Measurements from ENCODE around the gene MLIP. TPM values are rescaled to one million over a fixed set of nuclear protein-coding genes. Genes with fewer than 3 reads are reported as not detected.

The MLIP gene
- total and polyA plus RNA-seq, 2 donors from 2014 or later = 1.7 to 2.4 TPM

- intact Hi-C loops (cut with DNase I) = no loop called here
- Histone ChIP-seq H3K36me3 (ENCODE audit: control insufficient read depth in 2 of 3, insufficient read depth in 3 of 3, low read length in 3 of 3) (no peaks in the 10 kb centered on the region), H3K9ac (ENCODE audit: low read length in 3 of 3) (no peak overlapping the region), H3K4me1 (ENCODE audit: control insufficient read depth in 2 of 3, insufficient read depth in 2 of 3, low read depth in 1 of 3, low read length in 3 of 3) (no peaks in the 10 kb centered on the region), H3K27ac (ENCODE audit: low read depth in 2 of 2, low read length in 2 of 2) (no peak overlapping the region), H3K9me3 (ENCODE audit: control insufficient read depth in 2 of 3, insufficient read depth in 1 of 3, low read length in 3 of 3) (no peaks in the 10 kb centered on the region), H3K4me3 (ENCODE audit: low read length in 3 of 3) (no peak overlapping the region), H3K27me3 (ENCODE audit: control insufficient read depth, insufficient read depth, low read length) (no peaks in the 10 kb centered on the region)
- no peak for DNase-seq
- TF ChIP-seq, protein P1, sequence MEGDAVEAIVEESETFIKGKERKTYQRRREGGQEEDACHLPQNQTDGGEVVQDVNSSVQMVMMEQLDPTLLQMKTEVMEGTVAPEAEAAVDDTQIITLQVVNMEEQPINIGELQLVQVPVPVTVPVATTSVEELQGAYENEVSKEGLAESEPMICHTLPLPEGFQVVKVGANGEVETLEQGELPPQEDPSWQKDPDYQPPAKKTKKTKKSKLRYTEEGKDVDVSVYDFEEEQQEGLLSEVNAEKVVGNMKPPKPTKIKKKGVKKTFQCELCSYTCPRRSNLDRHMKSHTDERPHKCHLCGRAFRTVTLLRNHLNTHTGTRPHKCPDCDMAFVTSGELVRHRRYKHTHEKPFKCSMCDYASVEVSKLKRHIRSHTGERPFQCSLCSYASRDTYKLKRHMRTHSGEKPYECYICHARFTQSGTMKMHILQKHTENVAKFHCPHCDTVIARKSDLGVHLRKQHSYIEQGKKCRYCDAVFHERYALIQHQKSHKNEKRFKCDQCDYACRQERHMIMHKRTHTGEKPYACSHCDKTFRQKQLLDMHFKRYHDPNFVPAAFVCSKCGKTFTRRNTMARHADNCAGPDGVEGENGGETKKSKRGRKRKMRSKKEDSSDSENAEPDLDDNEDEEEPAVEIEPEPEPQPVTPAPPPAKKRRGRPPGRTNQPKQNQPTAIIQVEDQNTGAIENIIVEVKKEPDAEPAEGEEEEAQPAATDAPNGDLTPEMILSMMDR (IDR thresholded peaks at IDR 0.05; ENCODE audit: borderline replicate concordance, extremely low read depth, insufficient read depth) = no peak
- FAIRE-seq = no peak
These were observed 14.2 kb downstream of the MLIP start for GRCh38 chr6:54125493-54125892.

GRCh38 chr6:54130179-54130578 is 18.9 kb downstream of the MLIP start:
- TF ChIP-seq, protein P1 (IDR thresholded peaks at IDR 0.05; ENCODE audit: borderline replicate concordance, extremely low read depth, insufficient read depth) = no peak
- Histone ChIP-seq H3K4me3 (ENCODE audit: low read length in 3 of 3) (no peak overlapping the region), H3K9ac (ENCODE audit: low read length in 3 of 3) (no peak overlapping the region), H3K4me1 (ENCODE audit: control insufficient read depth in 2 of 3, insufficient read depth in 2 of 3, low read depth in 1 of 3, low read length in 3 of 3) (no peaks in the 10 kb centered on the region), H3K9me3 (ENCODE audit: control insufficient read depth in 2 of 3, insufficient read depth in 1 of 3, low read length in 3 of 3) (no peaks in the 10 kb centered on the region), H3K27ac (ENCODE audit: low read depth in 2 of 2, low read length in 2 of 2) (no peak overlapping the region), H3K36me3 (ENCODE audit: control insufficient read depth in 2 of 3, insufficient read depth in 3 of 3, low read length in 3 of 3) (no peaks in the 10 kb centered on the region), H3K27me3 (ENCODE audit: control insufficient read depth, insufficient read depth, low read length) (no peaks in the 10 kb centered on the region)
- DNase-seq (no peak), FAIRE-seq (no peak)
- intact Hi-C loops (cut with DNase I) = no loop called here

DNA sequence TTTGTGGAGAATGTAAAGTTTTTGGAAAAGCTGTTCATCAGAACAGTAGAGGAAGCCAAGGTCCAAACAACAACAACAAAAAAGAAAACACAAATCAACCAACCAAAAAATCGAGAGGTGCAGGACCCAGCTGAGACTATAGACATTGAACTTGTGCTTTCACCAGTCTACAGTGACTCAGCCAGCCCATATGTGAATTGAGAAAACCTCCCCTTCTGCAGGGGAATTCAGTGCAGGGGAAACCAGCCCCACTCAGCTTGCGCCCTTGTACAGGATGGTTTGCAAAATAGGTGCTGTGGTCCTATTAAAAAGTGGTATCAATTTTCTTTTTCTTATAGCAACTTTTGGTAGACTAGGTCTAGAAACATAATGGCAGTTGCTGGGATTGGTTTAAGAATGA is 21.3 kb downstream of the MLIP start:
- DNase-seq = no peak
- Histone ChIP-seq H3K4me3 (ENCODE audit: low read length in 3 of 3) (no peak overlapping the region), H3K9me3 (ENCODE audit: control insufficient read depth in 2 of 3, insufficient read depth in 1 of 3, low read length in 3 of 3) (no peaks in the 10 kb centered on the region), H3K4me1 (ENCODE audit: control insufficient read depth in 2 of 3, insufficient read depth in 2 of 3, low read depth in 1 of 3, low read length in 3 of 3) (no peaks in the 10 kb centered on the region), H3K9ac (ENCODE audit: low read length in 3 of 3) (no peak overlapping the region), H3K36me3 (ENCODE audit: control insufficient read depth in 2 of 3, insufficient read depth in 3 of 3, low read length in 3 of 3) (no peaks in the 10 kb centered on the region), H3K27ac (ENCODE audit: low read depth in 2 of 2, low read length in 2 of 2) (no peak overlapping the region), H3K27me3 (ENCODE audit: control insufficient read depth, insufficient read depth, low read length) (no peaks in the 10 kb centered on the region)
- TF ChIP-seq, protein P1 (IDR thresholded peaks at IDR 0.05; ENCODE audit: borderline replicate concordance, extremely low read depth, insufficient read depth) = no peak
- intact Hi-C loops (cut with DNase I) = no loop called here
- FAIRE-seq = no peak

GRCh38 chr6:54133186-54133585 is 21.9 kb downstream of the MLIP start:
- FAIRE-seq = no peak
- Histone ChIP-seq H3K4me1 (ENCODE audit: control insufficient read depth in 2 of 3, insufficient read depth in 2 of 3, low read depth in 1 of 3, low read length in 3 of 3) (no peaks in the 10 kb centered on the region), H3K27ac (ENCODE audit: low read depth in 2 of 2, low read length in 2 of 2) (no peak overlapping the region), H3K36me3 (ENCODE audit: control insufficient read depth in 2 of 3, insufficient read depth in 3 of 3, low read length in 3 of 3) (no peaks in the 10 kb centered on the region), H3K9ac (ENCODE audit: low read length in 3 of 3) (no peak overlapping the region), H3K9me3 (ENCODE audit: control insufficient read depth in 2 of 3, insufficient read depth in 1 of 3, low read length in 3 of 3) (no peaks in the 10 kb centered on the region), H3K4me3 (ENCODE audit: low read length in 3 of 3) (no peak overlapping the region), H3K27me3 (ENCODE audit: control insufficient read depth, insufficient read depth, low read length) (no peaks in the 10 kb centered on the region)
- TF ChIP-seq, protein P1 (IDR thresholded peaks at IDR 0.05; ENCODE audit: borderline replicate concordance, extremely low read depth, insufficient read depth) = no peak
- DNase-seq = no peak
- intact Hi-C loops (cut with DNase I) = no loop called here

All from kidney (tissue), 14 donors.